DOHH2 (cell line): ENCODE measurements around the gene ZSCAN21.

Experiments used
- H3F3A ChIP-seq: fragments of 200-600 bp; sonication (generic), shearing (Covaris generic); 2 replicates; pipeline ENCODE4 v1.6.0; 2016; ENCODE audit warnings: antibody characterized with exemption, mild to moderate bottlenecking; ENCODE audit not compliant: control insufficient read depth, insufficient read depth
- H3K27ac ChIP-seq: fragments of 200-600 bp; sonication (generic); 2 replicates; pipeline ENCODE4 v1.5.1; 2014; ENCODE audit warnings: low read depth, mild to moderate bottlenecking, low read length, moderate library complexity
- H3K27me3 ChIP-seq: fragments of 200-600 bp; sonication (generic); 2 replicates; pipeline ENCODE4 v1.6.1; 2014; ENCODE audit warnings: mild to moderate bottlenecking, low read length, mixed read lengths; ENCODE audit not compliant: control insufficient read depth
- H3K36me3 ChIP-seq: fragments of 200-600 bp; sonication (generic); 2 replicates; pipeline ENCODE4 v1.6.1; 2014; ENCODE audit warnings: mild to moderate bottlenecking, low read length, moderate library complexity, mixed read lengths; ENCODE audit not compliant: control insufficient read depth
- H3K4me1 ChIP-seq: fragments of 200-600 bp; sonication (generic); 2 replicates; pipeline ENCODE4 v1.6.1; 2014; ENCODE audit warnings: mild to moderate bottlenecking, low read length, mixed read lengths; ENCODE audit not compliant: control insufficient read depth
- H3K4me2 ChIP-seq: fragments of 200-600 bp; sonication (generic); 2 replicates; pipeline ENCODE4 v1.6.0; 2014; ENCODE audit warnings: mild to moderate bottlenecking, low read length, moderate library complexity
- H3K4me3 ChIP-seq: fragments of 200-600 bp; sonication (generic); 2 replicates; pipeline ENCODE4 v1.5.1; 2014; ENCODE audit warnings: mild to moderate bottlenecking, low read length, mixed read lengths
- H3K79me2 ChIP-seq: fragments of 200-600 bp; sonication (generic); 2 replicates; pipeline ENCODE4 v1.6.1; 2014; ENCODE audit warnings: mild to moderate bottlenecking, low read length, mixed read lengths; ENCODE audit not compliant: control insufficient read depth
- H3K9me2 ChIP-seq: fragments of 200-600 bp; sonication (generic); replicated peaks from 2 replicates; pipeline ENCODE4 v1.6.1; 2014; ENCODE audit warnings: mild to moderate bottlenecking, low read length, mixed read lengths; ENCODE audit not compliant: control insufficient read depth
- H3K9me3 ChIP-seq: fragments of 200-600 bp; sonication (generic); 2 replicates; pipeline ENCODE4 v1.6.1; 2014; ENCODE audit warnings: antibody characterized with exemption, low read length, mixed read lengths; ENCODE audit not compliant: control insufficient read depth, insufficient read depth
- H4K20me1 ChIP-seq: fragments of 200-600 bp; sonication (generic); 2 replicates; pipeline ENCODE4 v1.6.0; 2014; ENCODE audit warnings: low read depth, mild to moderate bottlenecking, antibody characterized with exemption, low read length, moderate library complexity; ENCODE audit not compliant: control insufficient read depth, insufficient read depth
- EZH2phosphoT487 ChIP-seq: fragments of 200-600 bp; sonication (generic); IDR thresholded peaks from 2 replicates; pipeline ENCODE4 v1.6.1; 2017; ENCODE audit warnings: borderline replicate concordance, mild to moderate bottlenecking, antibody characterized with exemption, low read length, moderate library complexity, mixed read lengths
- TF ChIP-seq, protein P1 (sequence below): fragments of 200-600 bp; sonication (generic); IDR thresholded peaks from one replicate; pipeline ENCODE4 v1.5.1; 2014; ENCODE audit warnings: antibody characterized with exemption, mild to moderate bottlenecking, low read depth, low read length; ENCODE audit not compliant: poor library complexity, severe bottlenecking

ZSCAN21 gene

DNA sequence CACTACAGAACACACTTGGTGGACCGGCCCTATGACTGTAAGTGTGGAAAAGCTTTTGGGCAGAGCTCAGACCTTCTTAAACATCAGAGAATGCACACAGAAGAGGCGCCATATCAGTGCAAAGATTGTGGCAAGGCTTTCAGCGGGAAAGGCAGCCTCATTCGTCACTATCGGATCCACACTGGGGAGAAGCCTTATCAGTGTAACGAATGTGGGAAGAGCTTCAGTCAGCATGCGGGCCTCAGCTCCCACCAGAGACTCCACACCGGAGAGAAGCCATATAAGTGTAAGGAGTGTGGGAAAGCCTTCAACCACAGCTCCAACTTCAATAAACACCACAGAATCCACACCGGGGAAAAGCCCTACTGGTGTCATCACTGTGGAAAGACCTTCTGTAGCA, 14.6 kb downstream of the ZSCAN21 start:
- Histone ChIP-seq H3F3A (no peaks in the 10 kb centered on the region), H3K4me3 (no peak overlapping the region), H3K4me1 (peaks cover 7% of the 10 kb centered on the region), H3K36me3 (peaks cover 15% of the 10 kb centered on the region), H3K27ac (no peak overlapping the region), H3K79me2 (no peaks in the 10 kb centered on the region), H3K27me3 (no peaks in the 10 kb centered on the region), H3K9me3 (no peaks in the 10 kb centered on the region), H4K20me1 (no peaks in the 10 kb centered on the region), H3K9me2 (no peaks in the 10 kb centered on the region), H3K4me2 (no peak overlapping the region)
- no peak for TF ChIP-seq EZH2phosphoT487
- TF ChIP-seq, protein P1, sequence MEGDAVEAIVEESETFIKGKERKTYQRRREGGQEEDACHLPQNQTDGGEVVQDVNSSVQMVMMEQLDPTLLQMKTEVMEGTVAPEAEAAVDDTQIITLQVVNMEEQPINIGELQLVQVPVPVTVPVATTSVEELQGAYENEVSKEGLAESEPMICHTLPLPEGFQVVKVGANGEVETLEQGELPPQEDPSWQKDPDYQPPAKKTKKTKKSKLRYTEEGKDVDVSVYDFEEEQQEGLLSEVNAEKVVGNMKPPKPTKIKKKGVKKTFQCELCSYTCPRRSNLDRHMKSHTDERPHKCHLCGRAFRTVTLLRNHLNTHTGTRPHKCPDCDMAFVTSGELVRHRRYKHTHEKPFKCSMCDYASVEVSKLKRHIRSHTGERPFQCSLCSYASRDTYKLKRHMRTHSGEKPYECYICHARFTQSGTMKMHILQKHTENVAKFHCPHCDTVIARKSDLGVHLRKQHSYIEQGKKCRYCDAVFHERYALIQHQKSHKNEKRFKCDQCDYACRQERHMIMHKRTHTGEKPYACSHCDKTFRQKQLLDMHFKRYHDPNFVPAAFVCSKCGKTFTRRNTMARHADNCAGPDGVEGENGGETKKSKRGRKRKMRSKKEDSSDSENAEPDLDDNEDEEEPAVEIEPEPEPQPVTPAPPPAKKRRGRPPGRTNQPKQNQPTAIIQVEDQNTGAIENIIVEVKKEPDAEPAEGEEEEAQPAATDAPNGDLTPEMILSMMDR = no peak

- H3K4me3 ChIP-seq = no peak overlapping the region
- no peaks in the 10 kb centered on the region for H4K20me1 ChIP-seq
- peaks cover 27% of the 10 kb centered on the region for H3K36me3 ChIP-seq
- no peaks in the 10 kb centered on the region for H3K9me2 ChIP-seq
- no peaks in the 10 kb centered on the region for H3K79me2 ChIP-seq
- no peak overlapping the region for H3K4me2 ChIP-seq
- no peaks in the 10 kb centered on the region for H3K27me3 ChIP-seq
- H3K27ac ChIP-seq = no peak overlapping the region
- TF ChIP-seq, protein P1 = no peak
- TF ChIP-seq EZH2phosphoT487 = no peak
- no peaks in the 10 kb centered on the region for H3F3A ChIP-seq
- no peaks in the 10 kb centered on the region for H3K4me1 ChIP-seq
- peaks cover 5% of the 10 kb centered on the region for H3K9me3 ChIP-seq
Observed at GRCh38 chr7:100065452-100066186, 16.0 kb downstream of the ZSCAN21 start.

DNA sequence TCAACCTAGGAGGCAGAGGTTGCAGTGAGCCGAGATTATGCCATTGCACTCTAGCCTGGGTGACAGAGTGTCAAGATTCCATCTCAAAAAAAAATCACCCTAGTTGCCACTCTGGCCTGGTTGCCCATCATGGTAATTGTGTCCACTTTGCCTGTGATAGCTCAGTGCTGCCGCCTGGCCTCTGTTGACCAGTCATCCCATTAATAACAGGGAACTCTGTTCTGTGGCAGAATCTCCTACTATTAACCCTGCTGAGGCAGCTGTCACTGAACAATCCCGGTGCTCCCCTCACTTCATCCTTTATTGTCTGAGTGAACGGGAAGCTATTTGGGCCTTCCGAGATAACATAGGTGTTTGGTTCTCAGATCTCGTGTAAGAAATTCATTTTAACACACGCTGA, 17.4 kb downstream of the ZSCAN21 start:
- H3K27ac ChIP-seq = no peak overlapping the region
- H3K9me2 ChIP-seq = no peaks in the 10 kb centered on the region
- no peaks in the 10 kb centered on the region for H3K4me1 ChIP-seq
- H3K9me3 ChIP-seq = peaks cover 18% of the 10 kb centered on the region
- no peak overlapping the region for H3K4me2 ChIP-seq
- H4K20me1 ChIP-seq = no peaks in the 10 kb centered on the region
- no peaks in the 10 kb centered on the region for H3K27me3 ChIP-seq
- H3F3A ChIP-seq = no peaks in the 10 kb centered on the region
- peaks cover 41% of the 10 kb centered on the region for H3K36me3 ChIP-seq
- H3K79me2 ChIP-seq = no peaks in the 10 kb centered on the region
- no peak overlapping the region for H3K4me3 ChIP-seq
- TF ChIP-seq, protein P1 = no peak
- TF ChIP-seq EZH2phosphoT487 = no peak
